PFSK-1 (cell line): Measurements from ENCODE around the gene TRAPPC2.

ENCODE experiments used
- FOXP2 ChIP-seq: optimal IDR thresholded peaks from 2 replicates; pipeline ENCODE3; 2011; ENCODE audit warnings: borderline replicate concordance, control low read depth, inconsistent platforms; ENCODE audit not compliant: insufficient read depth; ENCODE audit errors: extremely low read length, extremely low read depth
- POLR2AphosphoS5 ChIP-seq: IDR thresholded peaks from 2 replicates; pipeline ENCODE4 v1.6.1; 2012; ENCODE audit warnings: low read depth, mild to moderate bottlenecking, control low read depth, low read length, moderate library complexity
- REST ChIP-seq, 2 experiments: IDR thresholded peaks; 2 replicates each; pipeline versions ENCODE4 v1.6.1 to v1.8.0; 2011 to 2012; ENCODE audit warnings: low read depth in 2 of 2, low read length in 2 of 2, control low read depth in 1 of 2, inconsistent platforms in 1 of 2, mild to moderate bottlenecking in 1 of 2, moderate library complexity in 1 of 2; ENCODE audit not compliant: insufficient read depth in 1 of 2
- SIN3A ChIP-seq: IDR thresholded peaks from 2 replicates; pipeline ENCODE4 v1.6.1; 2012; ENCODE audit warnings: mild to moderate bottlenecking, low read length, moderate library complexity, borderline replicate concordance; ENCODE audit not compliant: insufficient read depth
- TAF1 ChIP-seq: IDR thresholded peaks from 2 replicates; pipeline ENCODE4 v1.6.1; 2012; ENCODE audit warnings: low read length, control low read depth, borderline replicate concordance; ENCODE audit not compliant: insufficient read depth

Gene TRAPPC2

GRCh38 chrX:13716455-13716854 lies 18.0 kb downstream of the TRAPPC2 start:
- TF ChIP-seq TAF1: no peak

GRCh38 chrX:13711141-13711540 lies 23.3 kb downstream of the TRAPPC2 start:
- no peak for TF ChIP-seq POLR2AphosphoS5
- TF ChIP-seq REST (IDR thresholded peaks at IDR 0.05; ENCODE audit: insufficient read depth in 1 of 2, low read depth in 2 of 2, low read length in 2 of 2): no peak
- TF ChIP-seq SIN3A: no peak
- TF ChIP-seq FOXP2: no peak
- no peak for TF ChIP-seq TAF1

GRCh38 chrX:13703589-13703988 lies 30.8 kb downstream of the TRAPPC2 start:
- TF ChIP-seq REST (IDR thresholded peaks at IDR 0.05; ENCODE audit: insufficient read depth in 1 of 2, low read depth in 2 of 2, low read length in 2 of 2) (no peak), SIN3A (no peak), FOXP2 (no peak), POLR2AphosphoS5 (no peak), TAF1 (no peak)

GRCh38 chrX:13703135-13703534 lies 31.3 kb downstream of the TRAPPC2 start:
- TF ChIP-seq POLR2AphosphoS5 (no peak), FOXP2 (no peak), TAF1 (no peak), SIN3A (no peak), REST (IDR thresholded peaks at IDR 0.05; ENCODE audit: insufficient read depth in 1 of 2, low read depth in 2 of 2, low read length in 2 of 2) (no peak)

GRCh38 chrX:13702111-13702789 lies 32.2 kb downstream of the TRAPPC2 start:
- no peak for TF ChIP-seq REST (IDR thresholded peaks at IDR 0.05; ENCODE audit: insufficient read depth in 1 of 2, low read depth in 2 of 2, low read length in 2 of 2)
- TF ChIP-seq FOXP2: no peak
- no peak for TF ChIP-seq POLR2AphosphoS5
- no peak for TF ChIP-seq SIN3A
- no peak for TF ChIP-seq TAF1
